HEK293 (cell line): Measurements from ENCODE around the gene ANTKMT.
"Not testable (repeated sequence)": the region's sequence is repeated elsewhere in the genome, so short reads cannot be mapped to it uniquely, and the experiment has no call there.

Experiments used
- CTCF ChIA-PET: fragments of 350-600 bp; formaldehyde crosslinking; extraction: SDS; loops from one replicate; lab custom pipeline; 2021; ENCODE audit warnings: antibody characterized with exemption; lab: Yijun Ruan, JAX
- POLR2A ChIA-PET: fragments of 300-600 bp; formaldehyde crosslinking; extraction: SDS; loops from one replicate; lab custom pipeline; 2020; ENCODE audit warnings: antibody characterized with exemption, inconsistent platforms; lab: Yijun Ruan, JAX
- H3K27ac ChIP-seq: fragments of 200-500 bp; sonication (Bioruptor generic); 2 replicates; pipeline ENCODE4 v1.5.1; 2014; ENCODE audit warnings: low read depth, low read length, control low read depth, inconsistent platforms; ENCODE audit errors: extremely low read depth
- H3K36me3 ChIP-seq, 2 experiments: fragments of 200-500 bp in 1 of 2; sonication (Bioruptor generic) in 1 of 2; 1 replicate in 1 of 2; 2 replicates in 1 of 2; pipeline ENCODE4 v1.5.1; 2014 to 2017; ENCODE audit warnings: inconsistent platforms in 2 of 2, low read length in 2 of 2; ENCODE audit not compliant: control insufficient read depth in 2 of 2, insufficient read depth in 1 of 2
- H3K4me1 ChIP-seq: fragments of 200-500 bp; sonication (Bioruptor generic); 2 replicates; pipeline ENCODE4 v1.5.1; 2014; ENCODE audit warnings: mild to moderate bottlenecking, low read length, inconsistent platforms; ENCODE audit not compliant: control insufficient read depth, insufficient read depth
- H3K4me3 ChIP-seq: 2 replicates; pipeline ENCODE4 v1.5.1; 2011; ENCODE audit warnings: low read depth, mild to moderate bottlenecking, control low read depth, low read length, moderate library complexity
- H3K9me3 ChIP-seq: fragments of 200-500 bp; sonication (Bioruptor generic); 2 replicates; pipeline ENCODE4 v1.5.1; 2014; ENCODE audit warnings: low read depth, low read length, inconsistent platforms; ENCODE audit not compliant: control insufficient read depth, insufficient read depth
- FEZF1 ChIP-seq: fragments of 450-650 bp; formaldehyde crosslinking; IDR thresholded peaks from 2 replicates; pipeline ENCODE4 v1.5.1; 2016; ENCODE audit warnings: missing biosample characterization, missing genetic modification characterization
- KLF1 ChIP-seq: fragments of 450-650 bp; formaldehyde crosslinking; IDR thresholded peaks from 2 replicates; pipeline ENCODE4 v1.5.1; 2016; ENCODE audit warnings: missing biosample characterization, missing genetic modification characterization
- OSR2 ChIP-seq: fragments of 450-650 bp; formaldehyde crosslinking; IDR thresholded peaks from 2 replicates; pipeline ENCODE4 v1.5.1; 2016; ENCODE audit warnings: missing biosample characterization, missing genetic modification characterization
- PRDM1 ChIP-seq: fragments of 450-650 bp; formaldehyde crosslinking; IDR thresholded peaks from 2 replicates; pipeline ENCODE4; 2016; ENCODE audit warnings: missing biosample characterization, missing genetic modification characterization
- SP2 ChIP-seq: fragments of 450-650 bp; formaldehyde crosslinking; IDR thresholded peaks from 2 replicates; pipeline ENCODE4 v1.5.1; 2016; ENCODE audit warnings: missing biosample characterization, missing genetic modification characterization
- YY2 ChIP-seq: fragments of 450-650 bp; formaldehyde crosslinking; IDR thresholded peaks from 2 replicates; pipeline ENCODE4 v1.5.1; 2016; ENCODE audit warnings: missing biosample characterization, missing genetic modification characterization
- ZFP41 ChIP-seq: fragments of 450-650 bp; formaldehyde crosslinking; IDR thresholded peaks from 2 replicates; pipeline ENCODE4 v1.5.1; 2016; ENCODE audit warnings: missing biosample characterization, missing genetic modification characterization, borderline replicate concordance
- ZNF112 ChIP-seq: fragments of 450-650 bp; formaldehyde crosslinking; IDR thresholded peaks from 2 replicates; pipeline ENCODE4 v1.5.0; 2017; ENCODE audit warnings: missing biosample characterization, missing genetic modification characterization
- ZNF155 ChIP-seq: fragments of 450-650 bp; formaldehyde crosslinking; IDR thresholded peaks from 2 replicates; pipeline ENCODE4 v1.5.1; 2016; ENCODE audit warnings: missing biosample characterization, missing genetic modification characterization
- ZNF175 ChIP-seq: fragments of 450-650 bp; formaldehyde crosslinking; IDR thresholded peaks from 2 replicates; pipeline ENCODE4 v1.5.1; 2016; ENCODE audit warnings: missing biosample characterization, missing genetic modification characterization
- ZNF350 ChIP-seq: fragments of 450-650 bp; formaldehyde crosslinking; IDR thresholded peaks from 2 replicates; pipeline ENCODE4 v1.5.0; 2017; ENCODE audit warnings: missing biosample characterization, mild to moderate bottlenecking, missing genetic modification characterization
- ZNF391 ChIP-seq: fragments of 450-650 bp; formaldehyde crosslinking; IDR thresholded peaks from 2 replicates; pipeline ENCODE4 v1.5.1; 2016; ENCODE audit warnings: low read depth, missing biosample characterization, missing genetic modification characterization, borderline replicate concordance
- ZNF449 ChIP-seq: fragments of 450-650 bp; formaldehyde crosslinking; IDR thresholded peaks from 2 replicates; pipeline ENCODE4 v1.5.1; 2017; ENCODE audit warnings: missing biosample characterization, mild to moderate bottlenecking, missing genetic modification characterization, moderate library complexity
- ZNF510 ChIP-seq: fragments of 450-650 bp; formaldehyde crosslinking; IDR thresholded peaks from 2 replicates; pipeline ENCODE4 v1.5.1; 2018; ENCODE audit warnings: mild to moderate bottlenecking, missing genetic modification characterization, missing biosample characterization; ENCODE audit not compliant: insufficient replicate concordance
- ZNF585B ChIP-seq: fragments of 450-650 bp; formaldehyde crosslinking; IDR thresholded peaks from 2 replicates; pipeline ENCODE4 v1.5.1; 2016; ENCODE audit warnings: missing biosample characterization, missing genetic modification characterization
- ZNF624 ChIP-seq: fragments of 450-650 bp; formaldehyde crosslinking; IDR thresholded peaks from 2 replicates; pipeline ENCODE4 v1.5.1; 2017; ENCODE audit warnings: missing biosample characterization, missing genetic modification characterization
- ZNF776 ChIP-seq: fragments of 450-650 bp; formaldehyde crosslinking; IDR thresholded peaks from 2 replicates; pipeline ENCODE4 v1.5.0; 2017; ENCODE audit warnings: missing biosample characterization, missing genetic modification characterization, borderline replicate concordance
- ZSCAN23 ChIP-seq: fragments of 450-650 bp; formaldehyde crosslinking; IDR thresholded peaks from 2 replicates; pipeline ENCODE4 v1.5.1; 2016; ENCODE audit warnings: missing biosample characterization, missing genetic modification characterization
- ZXDB ChIP-seq: fragments of 450-650 bp; formaldehyde crosslinking; IDR thresholded peaks from 2 replicates; pipeline ENCODE4 v1.5.1; 2016; ENCODE audit warnings: missing biosample characterization, missing genetic modification characterization

The ANTKMT gene

GRCh38 chr16:752007-752312 is 31.0 kb downstream of the ANTKMT start (continued):
- TF ChIP-seq ZXDB (tag by site-specific recombination), result no peak
- TF ChIP-seq SP2, result no peak
- TF ChIP-seq FEZF1, result no peak
- no peak for TF ChIP-seq ZNF624
- TF ChIP-seq PRDM1 (tag by site-specific recombination), result no peak

- peak; percentile 58; the same call in 1 of the 2 replicates for TF ChIP-seq KLF1
- TF ChIP-seq, all 188 proteins: peak for 1; not testable (repeated sequence) for 187
- H3K4me1 ChIP-seq, POLR2A ChIA-PET, CTCF ChIA-PET, H3K27ac ChIP-seq, H3K36me3 ChIP-seq, H3K9me3 ChIP-seq, H3K4me3 ChIP-seq: not testable (repeated sequence)
Measured at GRCh38 chr16:754121-754607, 33.2 kb downstream of the ANTKMT start.

GRCh38 chr16:754656-755055 is 33.7 kb downstream of the ANTKMT start:
- Histone ChIP-seq H3K4me1 (no peaks in the 10 kb centered on the region), H3K36me3 (no peaks in the 10 kb centered on the region), H3K27ac (no peak overlapping the region), H3K9me3 (no peaks in the 10 kb centered on the region), H3K4me3 (no peak overlapping the region)
- CTCF ChIA-PET, result interaction anchor here (1.2 to 2.1 kb wide), 2 partner anchors 9 to 32 kb away, joined by 3 to 9 read pairs; no protein-coding TSS in a partner anchor
- TF ChIP-seq ZNF350, result no peak
- no peak for TF ChIP-seq ZNF391 (tag by site-specific recombination)
- no peak for TF ChIP-seq OSR2 (tag by site-specific recombination)
- no peak for TF ChIP-seq ZNF776 (tag by site-specific recombination)
- POLR2A ChIA-PET, result no interaction called here

- H3K4me3 ChIP-seq, result no peak overlapping the region
- CTCF ChIA-PET, result interaction anchor here (0.6 to 2.7 kb wide), 4 partner anchors 11 to 29 kb away, joined by 4 to 12 read pairs (median 8); partner anchors contain the start of gene CIAO3
- H3K9me3 ChIP-seq, result no peaks in the 10 kb centered on the region
- TF ChIP-seq ZFP41 (tag by site-specific recombination) (no peak), ZNF585B (tag by site-specific recombination) (no peak), ZNF510 (no peak), ZNF112 (tag by site-specific recombination) (no peak), ZNF175 (tag by site-specific recombination) (no peak), ZNF449 (tag by site-specific recombination) (no peak), ZSCAN23 (tag by site-specific recombination) (no peak), YY2 (tag by site-specific recombination) (no peak), ZNF155 (no peak)
- POLR2A ChIA-PET, result no interaction called here
- H3K27ac ChIP-seq, result no peak overlapping the region
- H3K4me1 ChIP-seq, result no peaks in the 10 kb centered on the region
- no peaks in the 10 kb centered on the region for H3K36me3 ChIP-seq
Measured at GRCh38 chr16:756428-756827, 35.5 kb downstream of the ANTKMT start.
